HG03025 (cell line): ENCODE measurements around the gene ONECUT3.

ENCODE experiments used
- ATAC-seq: cut with Tn5 transposase; IDR thresholded peaks from one replicate; pipeline ENCODE4 v1.9.1; 2021; ENCODE audit warnings: mild to moderate bottlenecking, moderate library complexity; ENCODE audit not compliant: unreplicated experiment, low FRiP score

Gene ONECUT3

GRCh38 chr19:1826557-1827521, 73.5 kb downstream of the ONECUT3 start:
- ATAC-seq, result no peak

- ATAC-seq, result no peak
Observed at GRCh38 chr19:1827566-1828278, 74.4 kb downstream of the ONECUT3 start.

DNA sequence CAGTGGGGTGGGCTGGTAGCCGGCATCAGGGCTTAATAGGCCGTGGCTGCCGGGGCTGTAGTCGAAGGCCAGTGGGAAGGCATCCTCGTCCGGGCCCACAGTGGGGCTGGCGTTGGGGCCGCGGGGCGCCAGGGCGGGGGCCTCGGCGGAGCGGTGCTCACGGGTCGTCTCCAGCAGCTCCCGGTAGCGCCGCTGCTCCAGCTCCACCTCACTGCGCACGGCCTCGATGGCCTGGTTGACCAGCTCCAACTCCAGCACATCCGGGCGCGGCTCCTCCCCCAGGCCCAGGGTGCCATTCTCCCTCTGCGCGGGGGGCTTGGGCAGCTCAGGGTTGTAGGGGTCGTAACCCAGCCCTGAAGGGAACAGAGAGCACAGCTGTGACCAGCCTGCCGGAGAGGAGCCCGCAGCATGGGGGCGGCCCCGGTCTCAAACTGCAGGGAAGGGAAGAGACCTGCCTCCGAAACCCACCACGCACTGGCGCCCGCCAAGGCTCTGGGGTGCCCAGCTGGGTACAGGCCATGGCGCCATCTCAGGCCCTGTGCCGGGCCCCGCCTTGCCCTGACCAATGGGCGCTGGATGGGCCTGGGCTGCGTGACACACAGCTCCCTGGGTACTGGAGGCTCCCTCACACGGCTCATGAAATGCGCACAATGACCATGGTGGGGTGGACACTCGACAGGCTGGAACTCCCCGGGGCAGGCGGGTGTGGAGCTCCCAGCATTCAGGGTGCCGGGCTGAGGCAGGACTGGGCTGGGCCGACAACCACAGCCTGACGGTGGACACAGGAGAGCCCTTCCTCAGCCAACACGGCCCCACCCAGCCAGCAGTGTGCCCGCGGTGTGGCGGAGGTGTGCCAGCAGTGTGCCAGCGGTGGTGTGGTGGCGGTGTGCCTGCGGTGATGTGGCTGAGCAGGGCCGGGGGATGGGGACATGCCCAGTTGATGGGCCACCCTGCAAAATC, 75.3 kb downstream of the ONECUT3 start:
- ATAC-seq, result no peak

DNA sequence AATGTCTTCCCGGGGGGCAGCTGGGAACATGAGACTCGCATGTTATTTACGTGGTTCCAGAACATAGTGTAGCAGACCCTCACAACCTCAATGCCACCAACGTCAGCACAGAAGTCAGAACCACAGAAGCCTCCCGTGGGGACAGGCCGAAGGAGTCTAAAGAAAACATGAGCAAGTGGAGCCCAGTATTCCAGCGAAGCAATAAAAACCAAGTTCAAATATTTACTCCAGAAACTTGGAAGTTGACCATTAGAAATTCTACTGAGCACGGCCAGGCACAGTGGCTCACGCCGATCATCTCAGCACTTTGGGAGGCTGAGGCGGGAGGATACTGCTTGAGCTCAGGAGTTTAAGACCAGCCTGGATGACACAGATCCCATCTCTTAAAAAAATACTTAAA, 76.7 kb downstream of the ONECUT3 start:
- no peak for ATAC-seq

DNA sequence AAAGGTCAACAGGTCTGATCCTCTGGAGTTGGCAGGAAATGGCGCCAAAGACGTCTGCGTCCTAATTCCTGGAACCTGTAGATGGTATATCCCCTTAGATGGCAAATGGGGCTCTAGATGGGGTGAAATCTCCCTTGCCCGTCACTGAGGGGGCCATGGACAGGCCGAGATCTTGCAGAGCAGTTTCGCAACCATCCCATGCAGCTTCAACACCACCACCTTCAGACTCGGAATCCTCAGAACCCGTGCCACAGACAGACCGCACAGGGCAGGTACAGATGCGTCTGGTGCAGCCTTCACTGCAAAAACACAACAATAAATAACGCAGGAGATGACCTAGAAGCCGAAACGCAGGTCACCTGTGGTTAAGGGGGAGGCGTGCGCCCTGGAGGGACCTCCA, 77.3 kb downstream of the ONECUT3 start:
- no peak for ATAC-seq
